ENCODE measurements around the gene GUSB.

- TF ChIP-seq TAF1 (IDR thresholded peaks at IDR 0.05; ENCODE audit: borderline replicate concordance, low read depth, low read length) (no peak), POLR2A (IDR thresholded peaks at IDR 0.05; ENCODE audit: low read depth, low read length) (no peak), POLR2AphosphoS5 (IDR thresholded peaks at IDR 0.05; ENCODE audit: low read depth, low read length) (no peak)
Observed at GRCh38 chr7:65967361-65968155, 14.5 kb downstream of the GUSB start.
